GM19463 (cell line): ENCODE results near the gene CNTNAP2.

Source experiments
- ATAC-seq: cut with Tn5 transposase; IDR thresholded peaks from one replicate; pipeline ENCODE4 v1.9.1; 2021; ENCODE audit warnings: mild to moderate bottlenecking, moderate library complexity; ENCODE audit not compliant: unreplicated experiment

CNTNAP2 gene

DNA sequence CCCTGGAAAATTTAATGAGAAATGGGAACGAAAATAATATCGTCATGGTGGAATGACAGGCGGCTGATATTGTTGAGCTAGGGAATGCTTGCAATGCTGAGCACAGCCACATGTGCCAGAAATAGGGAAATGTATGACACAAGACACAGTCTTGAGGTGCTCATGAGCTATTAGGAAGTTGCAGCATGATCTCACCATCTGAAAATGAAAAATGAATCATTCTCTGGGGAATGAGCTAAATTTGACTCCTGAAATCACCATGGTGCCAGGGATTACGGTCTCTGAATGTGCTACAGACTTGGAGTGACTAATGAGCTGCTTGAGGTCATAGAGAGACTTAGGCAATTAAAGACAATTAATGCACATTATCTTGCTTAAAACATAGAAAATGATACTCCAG lies 845.0 kb downstream of the CNTNAP2 start:
- ATAC-seq = no peak

GRCh38 chr7:146966274-146966673 lies 849.7 kb downstream of the CNTNAP2 start:
- no peak for ATAC-seq

- no peak for ATAC-seq
These were observed 865.9 kb downstream of the CNTNAP2 start for GRCh38 chr7:146982482-146982881.

GRCh38 chr7:146991596-146991995 lies 875.0 kb downstream of the CNTNAP2 start:
- no peak for ATAC-seq

DNA sequence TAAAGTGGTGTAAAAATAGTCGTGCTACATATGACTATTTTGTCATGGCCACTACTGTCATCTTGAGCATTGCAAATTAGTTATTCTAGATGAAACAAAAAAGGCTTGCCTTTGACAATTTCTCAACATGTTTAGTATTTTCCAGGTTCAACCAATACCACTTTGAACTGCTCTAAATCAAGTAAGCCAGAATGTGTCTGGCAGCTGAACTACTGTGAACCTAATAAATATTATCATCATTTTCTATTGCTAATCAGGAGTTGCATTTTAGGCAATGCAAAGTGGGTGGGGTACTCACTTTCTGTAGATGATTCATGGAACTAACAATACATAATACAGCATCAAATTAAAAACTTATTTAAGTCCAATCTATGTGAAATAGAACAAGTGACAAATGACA lies 877.2 kb downstream of the CNTNAP2 start:
- ATAC-seq = no peak

- ATAC-seq = no peak
These were observed 891.9 kb downstream of the CNTNAP2 start for GRCh38 chr7:147008530-147008929.

- ATAC-seq = no peak
These were observed 896.1 kb downstream of the CNTNAP2 start for GRCh38 chr7:147012666-147013065.

- no peak for ATAC-seq
These were observed 897.2 kb downstream of the CNTNAP2 start for GRCh38 chr7:147013825-147014224.

- no peak for ATAC-seq
These were observed 897.8 kb downstream of the CNTNAP2 start for GRCh38 chr7:147014286-147014955.

GRCh38 chr7:147015999-147016398 lies 899.4 kb downstream of the CNTNAP2 start:
- no peak for ATAC-seq

- ATAC-seq = no peak
These were observed 905.5 kb downstream of the CNTNAP2 start for GRCh38 chr7:147022056-147022455.

- no peak for ATAC-seq
These were observed 906.8 kb downstream of the CNTNAP2 start for GRCh38 chr7:147023440-147023839.

- no peak for ATAC-seq
These were observed 913.4 kb downstream of the CNTNAP2 start for GRCh38 chr7:147029953-147030352.

- no peak for ATAC-seq
These were observed 917.0 kb downstream of the CNTNAP2 start for GRCh38 chr7:147033641-147034040.

- no peak for ATAC-seq
These were observed 924.8 kb downstream of the CNTNAP2 start for GRCh38 chr7:147041438-147041837.

DNA sequence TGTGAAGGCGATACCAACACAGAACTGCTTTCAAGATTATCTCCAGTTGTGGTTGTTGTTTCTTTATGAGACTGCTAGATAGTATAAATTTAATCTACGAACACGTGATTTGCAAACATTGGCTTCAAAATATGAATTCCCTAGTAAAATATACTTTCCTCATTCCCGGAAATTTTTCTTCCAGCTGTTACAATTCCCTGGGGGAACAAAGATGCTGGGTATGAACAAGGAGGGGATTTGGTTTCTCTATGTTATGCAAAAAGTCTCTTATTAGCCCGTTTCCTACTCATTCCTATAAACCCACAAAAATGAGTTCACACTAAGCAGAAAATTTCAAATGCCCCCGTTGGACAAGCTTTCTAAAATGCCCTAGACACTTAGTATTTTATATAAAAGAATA lies 928.3 kb downstream of the CNTNAP2 start:
- ATAC-seq = no peak

GRCh38 chr7:147047696-147048095 lies 931.1 kb downstream of the CNTNAP2 start:
- no peak for ATAC-seq

GRCh38 chr7:147048864-147049263 lies 932.3 kb downstream of the CNTNAP2 start:
- no peak for ATAC-seq

GRCh38 chr7:147052818-147053217 lies 936.2 kb downstream of the CNTNAP2 start:
- ATAC-seq = no peak

GRCh38 chr7:147053746-147054145 lies 937.1 kb downstream of the CNTNAP2 start:
- no peak for ATAC-seq

DNA sequence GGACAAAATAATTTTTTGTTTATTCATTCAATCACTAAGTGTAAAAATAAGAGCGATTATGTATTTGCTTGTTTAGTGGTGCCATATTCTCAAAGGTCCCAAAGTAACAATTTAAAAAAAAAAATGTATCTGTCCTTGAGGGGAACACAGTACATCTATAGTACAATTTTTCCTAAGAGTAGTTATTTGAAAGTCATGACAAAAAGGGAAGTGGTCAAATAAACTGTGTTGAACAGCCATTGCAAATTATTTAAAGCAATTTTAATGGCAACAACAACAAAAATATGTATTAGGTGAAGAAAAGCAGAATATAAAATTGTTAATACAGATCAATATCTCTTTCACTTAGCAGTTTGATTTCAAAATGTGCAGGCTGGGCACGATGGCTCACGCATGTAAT lies 943.5 kb downstream of the CNTNAP2 start:
- no peak for ATAC-seq

- ATAC-seq = no peak
These were observed 946.3 kb downstream of the CNTNAP2 start for GRCh38 chr7:147062897-147063296.

DNA sequence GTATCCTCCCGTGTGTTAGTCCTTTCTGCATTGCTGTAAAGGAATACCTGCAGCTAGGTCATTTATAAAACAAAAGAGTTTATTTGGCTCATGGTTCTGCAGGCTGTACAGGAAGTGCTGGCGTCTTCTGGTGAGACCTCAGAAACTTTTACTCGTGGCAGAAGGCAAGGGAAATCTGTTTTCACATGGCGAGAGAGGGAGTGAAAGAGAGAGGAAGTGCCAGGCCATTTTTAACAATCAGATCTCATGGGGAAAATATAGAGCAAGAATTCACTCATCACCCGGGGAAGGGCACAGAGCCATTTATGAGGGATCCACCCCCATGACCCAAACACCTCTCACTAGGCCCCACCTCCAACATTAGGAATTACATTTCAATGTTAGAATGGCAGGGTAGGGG lies 952.2 kb downstream of the CNTNAP2 start:
- ATAC-seq = no peak
